22Rv1 (cell line): Measurements from ENCODE around the gene SAPCD2.

Experiments
- H3K27ac ChIP-seq: fragments of 450-650 bp; 2 replicates; pipeline ENCODE4 v1.5.1; 2017
- ZFX ChIP-seq: fragments of 450-650 bp; IDR thresholded peaks from 2 replicates; pipeline ENCODE4 v1.6.1; 2017; ENCODE audit warnings: antibody characterized with exemption, borderline replicate concordance
- TF ChIP-seq, protein P1 (sequence below): fragments of 450-650 bp; IDR thresholded peaks from 2 replicates; pipeline ENCODE4 v1.5.1; 2017; ENCODE audit warnings: mild to moderate bottlenecking

Gene SAPCD2

DNA sequence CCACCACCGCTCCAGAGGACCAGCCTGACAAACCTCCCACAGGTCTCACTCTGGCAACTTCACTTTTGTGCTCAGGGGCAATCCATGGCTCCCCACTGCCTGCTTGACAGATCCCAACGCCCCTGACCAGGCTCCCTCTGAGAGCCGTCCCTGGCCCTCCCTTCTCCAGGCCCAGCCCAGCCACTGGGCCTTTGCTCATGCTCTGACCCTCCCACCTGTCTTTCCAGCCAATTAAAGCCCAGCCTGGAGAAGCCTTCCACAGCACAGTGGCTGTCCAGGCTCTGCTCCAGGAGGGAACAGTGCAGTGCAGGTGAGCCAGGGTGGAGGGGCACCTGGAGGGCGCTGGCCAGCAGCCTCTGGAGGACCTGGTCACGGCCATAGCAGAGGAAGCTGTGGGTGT, 19.8 kb downstream of the SAPCD2 start:
- no peak for TF ChIP-seq ZFX
- TF ChIP-seq, protein P1, sequence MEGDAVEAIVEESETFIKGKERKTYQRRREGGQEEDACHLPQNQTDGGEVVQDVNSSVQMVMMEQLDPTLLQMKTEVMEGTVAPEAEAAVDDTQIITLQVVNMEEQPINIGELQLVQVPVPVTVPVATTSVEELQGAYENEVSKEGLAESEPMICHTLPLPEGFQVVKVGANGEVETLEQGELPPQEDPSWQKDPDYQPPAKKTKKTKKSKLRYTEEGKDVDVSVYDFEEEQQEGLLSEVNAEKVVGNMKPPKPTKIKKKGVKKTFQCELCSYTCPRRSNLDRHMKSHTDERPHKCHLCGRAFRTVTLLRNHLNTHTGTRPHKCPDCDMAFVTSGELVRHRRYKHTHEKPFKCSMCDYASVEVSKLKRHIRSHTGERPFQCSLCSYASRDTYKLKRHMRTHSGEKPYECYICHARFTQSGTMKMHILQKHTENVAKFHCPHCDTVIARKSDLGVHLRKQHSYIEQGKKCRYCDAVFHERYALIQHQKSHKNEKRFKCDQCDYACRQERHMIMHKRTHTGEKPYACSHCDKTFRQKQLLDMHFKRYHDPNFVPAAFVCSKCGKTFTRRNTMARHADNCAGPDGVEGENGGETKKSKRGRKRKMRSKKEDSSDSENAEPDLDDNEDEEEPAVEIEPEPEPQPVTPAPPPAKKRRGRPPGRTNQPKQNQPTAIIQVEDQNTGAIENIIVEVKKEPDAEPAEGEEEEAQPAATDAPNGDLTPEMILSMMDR: no peak
- H3K27ac ChIP-seq: 0 out of 2 replicates have a peak overlapping the region, but pooled peaks have one; percentile 1

DNA sequence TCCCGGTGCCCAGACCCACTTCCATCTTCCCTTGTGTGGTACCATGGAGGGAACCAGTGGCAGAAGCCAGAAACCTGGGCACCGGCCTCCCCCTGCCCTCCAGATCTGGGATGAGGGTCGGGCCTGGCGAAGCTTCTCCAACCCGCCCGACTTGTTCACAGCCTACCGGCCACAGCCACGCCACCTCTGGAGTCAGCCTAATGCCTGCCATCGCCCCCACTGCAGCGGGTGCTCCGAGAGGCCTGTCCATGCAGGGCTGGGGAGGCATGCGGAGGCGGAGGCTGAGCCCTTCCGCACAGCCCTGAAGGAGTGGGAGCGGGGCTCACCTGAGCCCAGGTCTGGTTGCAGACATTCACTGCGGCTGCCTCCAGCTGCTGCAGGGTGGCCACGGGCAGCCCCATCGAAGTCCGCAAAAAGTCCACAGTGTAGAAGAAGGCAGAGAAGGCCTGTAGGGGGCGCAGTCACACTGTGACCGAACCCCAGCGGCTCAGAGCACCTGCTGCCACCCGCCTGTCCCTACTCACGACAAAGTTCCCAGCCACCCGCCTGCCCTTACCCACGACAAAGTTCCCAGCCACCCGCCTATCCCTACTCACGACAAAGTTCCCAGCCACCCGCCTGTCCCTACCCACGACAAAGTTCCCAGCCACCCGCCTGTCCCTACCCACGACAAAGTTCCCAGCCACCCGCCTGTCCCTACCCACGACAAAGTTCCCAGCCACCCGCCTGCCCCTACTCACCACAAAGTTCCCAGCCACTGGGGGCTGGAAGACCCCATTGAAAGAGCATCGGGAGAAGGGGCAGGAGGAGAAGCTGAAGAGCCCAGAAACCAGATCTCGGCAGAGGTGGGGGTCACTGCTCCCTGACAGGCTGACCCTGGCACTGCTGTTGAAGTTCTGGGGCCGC, 20.6 kb downstream of the SAPCD2 start:
- TF ChIP-seq, protein P1: peak; percentile 49
- TF ChIP-seq ZFX: no peak
- H3K27ac ChIP-seq: peak overlapping the region; percentile 96

DNA sequence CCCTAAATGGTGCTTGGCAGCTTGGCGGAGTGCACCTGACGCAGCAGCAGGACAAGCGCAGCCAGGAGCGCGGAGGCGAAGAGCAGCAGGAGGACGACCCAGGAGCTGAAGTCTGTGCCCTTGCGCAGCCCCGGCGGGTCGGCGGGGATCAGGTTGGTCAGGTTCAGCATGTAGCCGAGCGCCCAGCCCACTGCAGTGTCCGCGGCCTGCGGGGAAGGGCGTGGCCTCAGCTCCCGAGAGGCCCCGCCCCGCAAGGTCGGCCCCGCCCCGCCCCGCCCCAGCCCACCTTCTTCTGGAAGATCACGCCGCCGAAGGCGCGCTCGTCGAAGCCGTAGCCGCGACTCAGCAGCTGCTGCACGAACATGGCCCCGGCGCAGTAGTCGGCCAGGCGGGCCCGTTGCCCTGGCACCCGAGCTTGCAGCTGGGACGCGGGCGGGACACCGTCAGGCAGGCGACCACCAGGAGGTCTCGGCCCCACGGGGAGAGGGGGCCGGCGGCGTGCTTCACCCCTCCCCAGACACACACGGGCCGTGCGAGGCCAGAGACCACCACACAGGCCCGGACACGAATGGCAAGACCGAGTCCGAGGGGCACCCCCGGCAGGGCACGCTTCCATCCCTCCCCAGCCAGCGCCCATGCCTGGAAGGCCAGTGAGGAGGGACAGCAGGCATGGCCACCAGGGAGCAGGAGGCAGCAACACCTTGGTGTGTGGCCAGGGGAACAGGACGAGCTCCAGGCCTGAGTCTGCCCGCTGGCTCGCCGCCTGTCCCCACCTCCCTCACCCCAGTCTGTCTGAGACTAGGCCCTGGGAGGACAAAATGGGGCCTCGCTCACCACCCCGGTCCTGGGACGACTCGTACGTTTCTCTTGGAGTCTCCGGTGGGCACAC, 21.5 kb downstream of the SAPCD2 start:
- peak overlapping the region; percentile 96 for H3K27ac ChIP-seq
- TF ChIP-seq ZFX: no peak
- TF ChIP-seq, protein P1: no peak; the same call in 1 of the 2 replicates

DNA sequence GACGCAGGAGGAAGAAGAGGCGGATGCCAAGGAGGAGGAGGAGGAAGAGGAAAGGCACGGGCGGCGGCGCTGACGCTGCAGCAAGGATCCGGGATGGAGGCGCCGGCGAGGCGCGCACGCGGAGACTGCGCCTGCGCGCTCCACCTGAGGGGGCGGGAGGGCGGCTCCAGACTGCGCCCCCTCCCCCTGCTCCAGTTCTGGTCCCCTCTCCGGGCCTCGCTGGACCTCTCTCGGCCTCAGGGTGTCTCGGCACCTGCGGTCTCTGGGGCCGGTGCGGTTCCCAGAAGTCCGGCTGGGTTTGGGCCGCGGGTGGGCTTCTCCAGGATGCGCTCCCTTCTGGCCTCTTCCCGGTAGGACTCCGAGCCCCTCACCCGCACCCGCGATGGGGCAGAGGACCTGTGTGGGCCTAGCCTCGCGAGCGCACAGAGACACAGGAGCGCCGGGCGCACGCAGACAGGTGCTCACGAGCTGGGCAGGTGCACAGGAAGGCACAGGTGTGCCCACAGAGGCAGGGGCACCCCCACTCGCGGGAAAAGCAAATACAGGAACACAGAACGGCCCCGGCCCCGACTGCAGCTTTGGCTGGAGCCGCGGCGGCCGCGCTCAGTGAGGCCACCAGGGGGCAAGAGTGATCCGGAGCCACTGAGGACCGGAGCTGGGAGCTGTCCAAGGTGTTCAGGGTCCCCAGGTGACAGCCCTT, 24.1 kb downstream of the SAPCD2 start, which contains the start of gene NPDC1:
Gene NPDC1 (minus strand): TSS at position 90 of the 700 bp plus-strand sequence. CDS start 188 bp downstream, outside the sequence.
- H3K27ac ChIP-seq: peak within 1 kb of the TSS; percentile 96
- TF ChIP-seq ZFX: no peak
- TF ChIP-seq, protein P1: peak; percentile 95

DNA sequence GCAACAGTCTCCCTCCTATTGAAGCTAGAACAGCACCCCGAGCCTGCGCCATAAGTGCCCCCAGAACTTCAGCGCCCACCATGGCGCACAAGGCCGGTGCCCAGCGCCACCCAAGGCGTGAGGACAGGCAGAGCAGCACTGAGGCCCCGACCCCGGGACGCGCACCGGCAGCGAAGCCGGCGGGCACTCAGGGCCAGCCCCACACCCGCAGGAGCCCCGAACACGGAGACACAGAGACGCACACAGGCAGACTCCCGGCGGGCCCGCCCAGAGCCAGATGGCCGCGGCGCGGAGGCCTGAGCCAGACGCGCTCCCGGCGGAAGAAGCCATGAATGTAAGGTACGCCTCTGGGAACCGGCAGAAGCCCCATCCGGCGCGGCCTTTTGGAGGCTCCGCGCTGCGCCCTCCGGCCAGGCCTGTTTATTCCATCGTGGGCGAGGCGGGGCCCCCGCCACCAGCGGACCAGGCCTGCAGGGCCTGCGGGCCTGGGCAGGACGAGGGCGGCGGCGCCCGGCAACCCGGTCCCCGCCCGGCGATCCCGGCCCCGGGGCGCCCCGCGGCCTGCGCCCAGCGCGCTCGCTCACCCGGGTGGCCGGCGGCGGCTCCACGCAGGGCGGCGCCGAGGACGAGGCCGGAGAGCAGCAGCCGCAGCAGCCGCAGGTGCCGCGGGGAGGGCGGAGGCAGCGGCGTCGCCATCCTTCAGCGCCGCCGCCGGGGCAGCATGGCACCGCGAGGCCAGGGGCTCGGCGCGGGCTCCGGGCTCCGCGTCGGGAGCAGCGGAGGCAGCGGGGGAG, 24.9 kb downstream of the SAPCD2 start:
- TF ChIP-seq, protein P1: no peak
- no peak for TF ChIP-seq ZFX
- peak overlapping the region; percentile 96 for H3K27ac ChIP-seq

DNA sequence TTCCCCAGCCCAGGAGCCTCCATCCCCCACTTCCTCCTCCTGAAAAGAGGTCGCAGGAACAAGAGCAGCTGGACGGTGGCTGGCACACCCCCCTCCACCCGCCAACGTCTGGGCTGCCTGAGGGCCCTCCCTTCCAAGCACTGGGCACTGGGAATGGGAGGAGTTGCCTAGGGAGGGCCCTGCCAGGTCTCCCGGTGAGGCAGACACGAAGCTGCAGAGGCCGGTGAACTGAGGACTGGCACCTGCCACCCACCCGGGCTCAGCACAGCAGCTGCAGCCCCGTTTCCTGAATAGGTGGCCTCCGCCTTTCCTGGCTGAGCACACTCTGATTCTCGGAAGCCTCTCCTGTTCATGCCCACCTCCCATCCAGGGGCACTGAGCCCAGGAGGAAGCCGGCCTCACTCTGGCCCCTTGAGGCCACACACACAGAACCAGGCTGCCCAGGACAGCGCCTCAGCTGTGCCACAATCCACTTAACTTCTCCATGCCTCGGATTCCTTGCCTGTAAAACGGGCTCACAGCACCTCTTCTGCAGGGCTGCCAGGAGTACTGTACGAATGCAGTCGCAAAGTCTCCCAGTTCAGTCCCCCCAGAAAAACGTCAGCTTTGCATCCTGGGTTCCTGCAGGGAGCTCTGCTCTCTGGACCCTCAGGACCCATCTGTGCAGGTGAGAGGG, 25.7 kb downstream of the SAPCD2 start:
- peak overlapping the region; percentile 96 for H3K27ac ChIP-seq
- no peak for TF ChIP-seq ZFX
- TF ChIP-seq, protein P1: no peak
